ENCODE data around the gene TACR2.

TACR2 gene

DNA sequence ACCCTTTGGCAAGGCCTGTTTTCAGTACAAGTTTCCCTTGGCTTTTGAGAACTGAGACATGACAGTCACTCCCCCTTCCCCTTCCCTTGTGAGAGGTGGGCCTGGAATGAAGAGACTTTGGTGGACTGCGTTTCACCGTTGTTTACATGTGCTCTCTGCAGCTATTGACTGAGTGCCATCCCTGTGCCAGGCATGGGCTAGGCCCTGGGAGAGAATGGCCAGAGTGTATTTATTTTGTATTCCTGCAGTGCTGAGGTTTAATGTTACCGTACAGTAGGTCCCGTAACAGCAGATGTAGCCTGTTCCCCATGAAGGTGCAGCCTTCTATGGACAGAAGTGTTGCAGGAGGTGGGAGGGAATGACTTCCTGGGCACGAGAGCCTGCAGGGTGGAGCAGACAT lies 50.0 kb downstream of the TACR2 start:
- no peak for DNase-seq

GRCh38 chr10:69364232-69364940 lies 52.3 kb downstream of the TACR2 start:
- DNase-seq = no peak

GRCh38 chr10:69363666-69364065 lies 53.1 kb downstream of the TACR2 start:
- DNase-seq = no peak

- DNase-seq = no peak
These were observed 54.2 kb downstream of the TACR2 start for GRCh38 chr10:69362471-69362954.

- DNase-seq = no peak
These were observed 55.5 kb downstream of the TACR2 start for GRCh38 chr10:69361303-69361614.

GRCh38 chr10:69360485-69361302 lies 56.0 kb downstream of the TACR2 start:
- DNase-seq = no peak

GRCh38 chr10:69359594-69359993 lies 57.1 kb downstream of the TACR2 start:
- no peak for DNase-seq

GRCh38 chr10:69359148-69359547 lies 57.6 kb downstream of the TACR2 start:
- no peak for DNase-seq

DNA sequence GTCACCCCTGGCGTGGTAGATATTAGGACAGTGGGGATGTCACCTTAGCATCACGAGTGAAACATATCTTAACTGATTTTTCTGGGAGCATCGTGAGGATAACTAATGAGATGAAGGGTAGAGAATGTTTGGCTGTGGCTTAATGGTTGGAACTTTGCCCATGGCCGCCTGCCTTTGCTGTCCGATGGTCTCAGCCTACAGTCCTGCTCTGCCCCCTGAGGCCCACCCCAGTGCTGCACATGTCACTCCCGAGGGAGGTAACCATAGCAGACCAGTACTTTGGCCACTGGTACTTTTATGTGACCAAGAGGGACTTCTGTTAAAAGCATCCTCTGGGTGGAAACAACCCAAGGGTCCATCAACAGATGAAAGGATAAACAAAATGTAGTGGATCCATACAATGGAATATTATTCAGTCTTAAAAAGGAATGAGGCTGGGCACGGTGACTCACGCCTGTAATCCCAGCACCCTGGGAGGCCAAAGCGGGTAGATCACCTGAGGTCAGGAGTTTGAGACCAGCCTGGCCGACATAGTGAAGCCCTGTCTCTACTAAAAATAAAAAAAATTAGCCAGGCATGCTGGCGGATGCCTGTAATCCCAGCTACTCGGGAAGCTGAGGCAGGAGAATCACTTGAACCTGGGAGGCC lies 58.4 kb downstream of the TACR2 start:
- DNase-seq = no peak

DNA sequence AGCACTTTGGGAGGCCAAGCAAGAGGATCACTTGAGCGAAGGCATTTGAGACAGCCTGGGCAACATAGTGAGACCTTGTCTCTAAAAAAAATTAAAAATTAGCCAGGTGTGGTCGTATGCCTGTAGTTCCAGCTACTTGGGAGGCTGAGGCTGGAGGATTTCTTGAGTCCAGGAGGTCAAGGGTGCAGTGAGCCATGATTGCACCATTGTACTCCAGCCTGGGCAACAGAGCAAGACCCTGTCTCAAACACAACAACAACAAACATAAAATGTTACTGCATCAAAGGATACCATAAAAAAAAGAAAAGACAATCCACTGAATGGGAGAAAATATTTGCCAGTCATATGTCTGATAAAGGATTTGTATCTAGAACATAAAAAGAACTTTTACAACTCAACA lies 60.5 kb downstream of the TACR2 start:
- DNase-seq = no peak

- no peak for DNase-seq
These were observed 62.6 kb downstream of the TACR2 start for GRCh38 chr10:69353977-69354635.

All from cortex of kidney (tissue), 1 donor.